Measurements from ENCODE around the gene PHPT1. TPM values are rescaled to one million over a fixed set of nuclear protein-coding genes. Genes with fewer than 3 reads are reported as not detected.
"Not testable (repeated sequence)": the region's sequence is repeated elsewhere in the genome, so short reads cannot be mapped to it uniquely, and the experiment has no call there.

Gene PHPT1
- polyA plus RNA-seq, 4 donors, result 79.2 to 145 (median 81.4) TPM

- DNase-seq (ENCODE audit: low read depth in 4 of 4, low spot score in 3 of 4), result no peak
Measured at GRCh38 chr9:136835932-136836904, 13.0 kb upstream of the PHPT1 start.

GRCh38 chr9:136837146-136837855, 11.9 kb upstream of the PHPT1 start:
- no peak for DNase-seq (ENCODE audit: low read depth in 4 of 4, low spot score in 3 of 4)

GRCh38 chr9:136837856-136838277, 11.3 kb upstream of the PHPT1 start:
- not testable (repeated sequence) for DNase-seq (ENCODE audit: low read depth in 4 of 4, low spot score in 3 of 4)

GRCh38 chr9:136838314-136839228, 10.6 kb upstream of the PHPT1 start:
- DNase-seq (ENCODE audit: low read depth in 4 of 4, low spot score in 3 of 4), result no peak

- DNase-seq (ENCODE audit: low read depth in 4 of 4, low spot score in 3 of 4), result no peak
Measured at GRCh38 chr9:136839229-136840139, 9.7 kb upstream of the PHPT1 start.

GRCh38 chr9:136840140-136840876, 8.9 kb upstream of the PHPT1 start:
- DNase-seq (ENCODE audit: low read depth in 4 of 4, low spot score in 3 of 4), result no peak

GRCh38 chr9:136840877-136841645, 8.1 kb upstream of the PHPT1 start:
- no peak for DNase-seq (ENCODE audit: low read depth in 4 of 4, low spot score in 3 of 4)

- not testable (repeated sequence) for DNase-seq (ENCODE audit: low read depth in 4 of 4, low spot score in 3 of 4)
Measured at GRCh38 chr9:136841646-136842379, 7.4 kb upstream of the PHPT1 start.

GRCh38 chr9:136842380-136842948, 6.7 kb upstream of the PHPT1 start, which contains the start of gene AJM1:
Gene AJM1, plus strand, starts transcription at chr9:136842478. Its CDS starts 1,937 bp downstream, at chr9:136844415.
- DNase-seq (ENCODE audit: low read depth in 4 of 4, low spot score in 3 of 4), result peak in 1 of 4 donors; percentile 65

- DNase-seq (ENCODE audit: low read depth in 4 of 4, low spot score in 3 of 4), result not testable (repeated sequence)
Measured at GRCh38 chr9:136843159-136843800, 5.9 kb upstream of the PHPT1 start.

- DNase-seq (ENCODE audit: low read depth in 4 of 4, low spot score in 3 of 4), result not testable (repeated sequence)
Measured at GRCh38 chr9:136843801-136844740, 5.1 kb upstream of the PHPT1 start.

- DNase-seq (ENCODE audit: low read depth in 4 of 4, low spot score in 3 of 4), result no peak
Measured at GRCh38 chr9:136844761-136845464, 4.3 kb upstream of the PHPT1 start.

- no peak for DNase-seq (ENCODE audit: low read depth in 4 of 4, low spot score in 3 of 4)
Measured at GRCh38 chr9:136845465-136846260, 3.5 kb upstream of the PHPT1 start.

All from right renal pelvis (tissue), 4 donors.